Activated CD4-positive, alpha-beta T cell treated with anti-CD3 and anti-CD28 coated beads, Interleukin-2, amount 50 U/mL, for 16 hours (primary cell): ENCODE data around the gene COX6B2.

Experiments
- DNase-seq: peaks from one replicate; pipeline ENCODE4 v3.0.0-alpha.2; 2020

The COX6B2 gene

GRCh38 chr19:55311797-55312196, 42.7 kb downstream of the COX6B2 start:
- no peak for DNase-seq

DNA sequence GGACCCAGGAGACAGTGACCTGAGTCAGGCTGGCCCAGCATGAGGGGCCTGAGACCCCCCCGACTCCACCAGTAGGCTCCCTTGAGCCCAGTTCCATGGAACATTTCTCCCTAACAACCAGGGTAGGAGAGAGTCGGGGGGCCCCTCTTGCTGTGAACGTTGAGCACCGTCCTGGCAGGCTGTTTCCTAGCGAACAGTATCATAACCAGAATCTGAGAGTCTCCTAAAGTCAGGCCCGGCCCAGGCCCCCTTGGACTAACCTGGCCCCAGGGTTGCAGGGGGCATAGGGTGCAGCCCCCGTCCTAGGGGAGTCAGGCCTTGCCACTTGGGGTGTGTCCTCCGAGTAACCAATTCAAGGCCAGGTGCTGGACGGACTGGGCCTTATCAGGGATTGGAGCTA, 43.1 kb downstream of the COX6B2 start:
- DNase-seq = no peak

GRCh38 chr19:55310498-55310897, 44.0 kb downstream of the COX6B2 start:
- no peak for DNase-seq

DNA sequence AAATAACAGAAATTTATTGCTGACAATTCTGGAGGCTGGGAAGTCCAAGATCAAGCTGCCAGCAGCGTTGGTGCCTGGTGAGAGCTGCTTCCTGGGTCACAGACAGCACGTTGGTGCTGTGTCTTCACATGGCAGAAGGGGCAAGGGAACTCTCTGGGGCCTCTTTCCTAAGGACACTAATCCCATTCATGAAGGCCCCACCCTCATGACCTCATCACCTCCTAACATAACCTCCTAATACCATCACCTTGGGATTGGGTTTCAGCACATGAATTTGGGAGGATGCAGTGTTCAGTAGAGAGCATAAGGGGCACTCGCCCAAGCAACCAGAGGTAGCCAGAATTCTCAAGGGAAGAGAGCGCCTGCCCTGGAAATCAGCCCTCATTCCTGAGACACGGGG, 45.1 kb downstream of the COX6B2 start:
- DNase-seq = no peak

DNA sequence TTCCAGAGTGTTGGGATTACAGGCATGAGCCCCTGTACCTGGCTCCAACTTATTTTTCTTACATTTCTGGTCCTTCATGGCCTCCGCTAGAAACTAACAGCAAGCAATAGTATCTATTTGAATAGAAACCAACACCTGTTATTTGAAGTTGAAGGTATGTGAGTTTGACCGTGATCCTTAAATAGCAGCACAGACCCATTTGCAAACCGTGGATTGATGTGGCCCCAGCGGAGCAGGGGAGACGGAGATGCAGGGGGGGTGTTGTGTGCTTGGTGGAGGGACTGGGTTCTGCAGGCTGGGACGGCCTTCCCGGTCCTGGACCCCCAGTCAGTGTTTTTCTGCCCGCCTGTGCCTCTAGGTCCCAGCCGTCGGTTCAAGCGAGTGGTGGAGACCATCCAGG, 46.2 kb downstream of the COX6B2 start:
- no peak for DNase-seq

DNA sequence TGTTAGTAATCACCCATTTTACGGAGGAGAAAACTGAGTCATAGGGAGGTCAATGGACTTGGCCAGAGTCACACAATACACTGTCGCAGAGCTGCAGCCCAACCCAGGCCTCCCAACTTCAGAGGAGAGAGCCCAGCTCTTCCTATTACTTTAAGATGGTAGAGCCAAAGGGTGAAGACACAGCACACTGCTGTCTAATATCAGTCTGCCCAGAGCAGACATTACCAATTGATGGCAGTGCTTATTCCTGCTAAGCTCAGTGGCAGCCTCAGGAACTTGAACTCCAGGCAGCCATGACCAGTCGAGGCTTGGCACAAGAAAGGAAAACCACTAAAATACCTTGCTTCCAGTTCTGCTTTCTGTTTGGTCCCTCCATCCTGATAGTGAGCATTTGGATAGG, 47.8 kb downstream of the COX6B2 start:
- DNase-seq = no peak

DNA sequence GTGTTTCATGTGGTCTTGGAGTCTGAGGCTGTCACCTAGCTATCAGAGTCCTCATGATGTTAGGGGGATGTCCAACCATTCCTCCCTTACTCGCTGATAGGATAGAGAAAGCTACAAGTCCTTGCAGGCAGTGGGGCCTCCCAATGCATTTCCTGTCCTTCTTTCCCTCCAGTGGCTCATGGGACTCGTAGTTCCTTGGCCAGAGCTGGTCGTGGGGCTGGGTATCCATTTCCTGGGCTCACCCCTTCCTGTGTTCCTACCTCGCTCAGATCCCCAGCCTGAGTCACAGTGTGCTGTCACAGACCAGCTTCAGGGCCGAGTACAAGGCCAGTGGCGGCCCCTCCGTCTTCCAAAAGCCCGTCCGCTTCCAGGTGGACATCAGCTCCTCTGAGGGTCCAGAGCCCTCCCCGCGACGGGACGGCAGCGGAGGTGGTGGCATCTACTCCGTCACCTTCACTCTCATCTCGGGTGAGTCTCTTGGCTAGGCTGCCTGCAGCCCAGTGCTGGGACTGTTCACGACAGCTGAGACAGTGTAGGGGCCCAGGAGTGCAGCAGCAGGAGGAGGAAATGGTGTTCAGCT, 48.4 kb downstream of the COX6B2 start:
- no peak for DNase-seq

GRCh38 chr19:55305491-55305890, 49.0 kb downstream of the COX6B2 start:
- DNase-seq = peak; percentile 66

DNA sequence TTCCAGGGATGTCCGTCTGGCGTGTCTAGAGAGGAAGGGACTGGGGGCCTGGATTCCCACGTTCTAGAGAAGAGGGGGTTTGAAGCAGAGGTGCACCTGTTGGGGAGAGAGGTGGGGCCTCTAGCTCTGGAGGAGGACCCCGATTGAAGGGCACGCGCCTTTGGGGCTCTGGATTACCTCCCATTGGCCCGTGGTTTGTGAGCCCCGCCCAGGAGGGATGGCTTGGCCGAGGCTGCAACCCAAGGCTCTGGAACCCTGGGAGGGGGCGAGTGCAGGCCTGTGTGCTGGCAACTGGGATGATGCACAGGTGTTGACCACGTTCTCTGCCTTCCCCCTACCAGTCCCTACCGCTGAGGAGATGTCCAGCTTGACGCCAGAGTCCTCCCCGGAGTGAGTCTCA, 49.5 kb downstream of the COX6B2 start:
- DNase-seq = no peak

GRCh38 chr19:55304279-55304978, 50.1 kb downstream of the COX6B2 start:
- DNase-seq = peak; percentile 44

GRCh38 chr19:55303477-55303876, 51.0 kb downstream of the COX6B2 start:
- no peak for DNase-seq

DNA sequence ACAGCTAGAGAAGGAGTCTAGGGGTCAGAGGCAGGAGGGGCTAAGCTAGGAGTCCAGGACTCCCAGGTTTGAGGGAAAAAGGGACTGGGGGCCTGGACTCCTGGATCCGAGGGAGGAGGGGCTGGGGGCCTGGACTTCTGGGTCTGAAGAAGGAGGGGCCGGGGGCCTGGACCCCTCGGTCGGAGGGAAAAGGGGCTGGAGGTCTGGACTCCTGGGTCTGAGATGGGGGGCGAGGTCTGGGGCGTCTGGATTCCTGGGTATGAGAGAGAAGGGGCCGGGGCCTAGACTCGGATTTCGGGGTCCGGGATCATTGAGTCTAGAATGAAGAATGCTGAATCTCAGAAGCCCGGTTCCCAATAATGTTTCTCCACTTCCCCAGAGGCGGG, 52.2 kb downstream of the COX6B2 start:
- DNase-seq = no peak

- DNase-seq = peak; percentile 94
These were observed 52.8 kb downstream of the COX6B2 start for GRCh38 chr19:55301459-55302317.

DNA sequence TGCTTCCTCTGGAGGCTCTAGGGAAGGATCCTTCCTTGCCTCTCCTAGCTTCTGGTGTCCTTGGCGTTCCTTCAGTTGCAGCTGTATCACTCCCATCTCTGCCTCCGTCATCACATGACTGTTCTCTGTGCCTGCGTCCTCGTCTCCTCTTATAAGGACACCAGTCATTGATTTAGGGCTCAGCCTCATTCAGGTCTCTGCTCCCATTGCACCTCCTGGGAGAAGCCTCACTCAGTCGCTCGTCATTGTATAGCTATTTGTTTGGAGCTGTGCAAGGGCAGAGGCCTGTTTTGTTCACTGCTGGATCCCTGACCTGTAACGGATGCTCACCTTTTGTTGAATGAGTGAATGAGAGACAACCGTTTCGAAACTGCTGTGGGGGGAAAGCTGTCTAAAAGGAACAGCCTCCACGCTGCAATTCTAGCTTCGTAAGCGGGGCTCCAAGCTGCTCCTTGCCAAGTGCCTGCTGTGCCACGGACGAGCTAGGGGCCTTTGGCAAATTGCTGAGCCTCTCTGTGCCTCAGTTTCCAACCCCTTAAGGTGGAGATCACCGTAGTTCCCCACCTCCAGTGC, 53.5 kb downstream of the COX6B2 start:
- no peak for DNase-seq

GRCh38 chr19:55299991-55300390, 54.5 kb downstream of the COX6B2 start:
- no peak for DNase-seq
